MV-4-11 (cell line): ENCODE results near the gene TMPRSS3.

Experiments
- DNase-seq: peaks from one replicate; lab custom pipeline; 2025; lab: John Stamatoyannopoulos, UW

The TMPRSS3 gene

GRCh38 chr21:42350318-42350910, 45.4 kb downstream of the TMPRSS3 start:
- DNase-seq: no peak

- no peak for DNase-seq
Observed at GRCh38 chr21:42349420-42350317, 46.2 kb downstream of the TMPRSS3 start.

GRCh38 chr21:42348762-42349161, 47.1 kb downstream of the TMPRSS3 start:
- no peak for DNase-seq

- no peak for DNase-seq
Observed at GRCh38 chr21:42347601-42348327, 48.1 kb downstream of the TMPRSS3 start.

- no peak for DNase-seq
Observed at GRCh38 chr21:42346866-42347600, 48.8 kb downstream of the TMPRSS3 start.

GRCh38 chr21:42346441-42346840, 49.4 kb downstream of the TMPRSS3 start:
- DNase-seq: no peak

- no peak for DNase-seq
Observed at GRCh38 chr21:42344631-42345030, 51.2 kb downstream of the TMPRSS3 start.

GRCh38 chr21:42343963-42344510, 51.8 kb downstream of the TMPRSS3 start:
- DNase-seq: no peak

- no peak for DNase-seq
Observed at GRCh38 chr21:42343556-42343955, 52.3 kb downstream of the TMPRSS3 start.

- no peak for DNase-seq
Observed at GRCh38 chr21:42343101-42343500, 52.8 kb downstream of the TMPRSS3 start.

GRCh38 chr21:42341776-42342542, 53.9 kb downstream of the TMPRSS3 start:
- no peak for DNase-seq

- DNase-seq: no peak
Observed at GRCh38 chr21:42340187-42341050, 55.4 kb downstream of the TMPRSS3 start.

GRCh38 chr21:42338729-42339715, 56.8 kb downstream of the TMPRSS3 start:
- DNase-seq: no peak

GRCh38 chr21:42337830-42338728, 57.8 kb downstream of the TMPRSS3 start:
- DNase-seq: peak; percentile 28

GRCh38 chr21:42337276-42337675, 58.6 kb downstream of the TMPRSS3 start:
- DNase-seq: no peak

GRCh38 chr21:42336054-42336453, 59.8 kb downstream of the TMPRSS3 start:
- DNase-seq: no peak

- DNase-seq: no peak
Observed at GRCh38 chr21:42332557-42333317, 63.1 kb downstream of the TMPRSS3 start.
